ENCODE measurements around the gene TMEM273.
A peak's percentile ranks its signal among the peaks of the same experiment; 100 is the strongest.

TMEM273 gene

DNA sequence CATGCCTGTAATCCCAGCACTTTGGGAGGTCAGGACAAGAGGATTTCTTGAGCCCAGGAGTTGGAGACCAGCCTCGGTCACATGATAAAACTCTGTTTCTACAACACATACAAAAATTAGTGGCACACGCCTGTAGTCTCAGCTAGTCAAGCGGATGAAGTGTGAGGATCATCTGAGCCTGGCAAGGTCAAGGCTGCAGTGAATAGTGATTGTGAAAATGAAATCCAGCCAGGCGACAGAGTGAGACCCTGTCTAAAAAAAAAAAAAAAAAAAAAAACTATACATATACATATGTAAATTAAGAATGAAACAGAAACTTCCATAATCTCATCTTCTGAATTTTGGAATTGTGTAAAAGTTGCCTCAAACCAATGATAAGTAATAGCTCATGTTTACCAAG is 36.2 kb downstream of the TMEM273 start:
- H3K4me1 Mint-ChIP-seq, result peaks cover 21% of the 10 kb centered on the region
- peaks cover 63% of the 10 kb centered on the region for H3K36me3 Mint-ChIP-seq
- no peak overlapping the region for H3K4me3 Mint-ChIP-seq
- DNase-seq (ENCODE audit: low spot score in 2 of 2) (no peak), ATAC-seq (no peak)
- peaks cover 4% of the 10 kb centered on the region for H3K9me3 Mint-ChIP-seq
- H3K27ac Mint-ChIP-seq, result no peak overlapping the region

DNA sequence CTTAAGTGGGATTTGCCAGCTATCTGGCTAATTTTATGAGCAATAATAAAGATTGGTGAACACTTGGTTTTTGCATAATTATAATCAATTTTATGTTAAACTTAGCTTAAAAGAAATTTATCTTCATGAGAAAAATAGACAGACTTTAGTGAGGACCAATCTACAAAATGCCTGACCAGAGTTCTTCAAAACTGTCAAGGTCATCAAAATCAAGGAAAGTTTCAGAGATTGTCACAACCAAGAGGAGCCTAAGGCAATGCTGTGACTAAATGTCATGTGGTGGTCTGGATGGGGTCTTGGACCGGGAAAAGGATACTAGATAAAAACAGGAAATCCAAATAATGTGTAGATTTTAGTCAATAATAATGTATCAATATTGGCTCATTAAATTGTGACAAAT is 36.7 kb downstream of the TMEM273 start:
- Mint-ChIP-seq H3K9me3 (peaks cover 4% of the 10 kb centered on the region), H3K36me3 (peaks cover 57% of the 10 kb centered on the region), H3K4me1 (peaks cover 16% of the 10 kb centered on the region), H3K4me3 (no peak overlapping the region), H3K27ac (peak overlapping the region; percentile 36)
- DNase-seq (ENCODE audit: low spot score in 2 of 2) (no peak), ATAC-seq (no peak)

DNA sequence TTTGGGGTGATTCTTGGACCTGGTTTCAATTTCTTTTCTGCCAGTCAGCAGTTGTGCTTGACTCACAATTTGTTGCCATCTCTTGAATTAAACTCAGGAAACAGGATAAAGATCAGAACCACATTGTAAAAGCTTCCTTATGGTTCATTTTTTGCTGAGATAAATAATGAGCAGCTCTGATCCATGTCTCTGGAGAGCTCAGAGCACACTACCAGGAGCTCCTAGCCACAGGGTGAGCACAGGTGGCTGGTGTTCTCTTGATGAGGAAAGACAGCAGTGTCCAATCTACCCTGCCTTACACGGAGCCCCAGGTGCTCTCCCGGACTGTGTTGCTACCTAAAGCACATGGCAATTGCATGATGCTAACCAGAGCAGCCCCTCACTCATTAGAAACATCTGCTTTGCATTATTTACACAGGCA is 37.2 kb downstream of the TMEM273 start:
- Mint-ChIP-seq H3K27ac (peak overlapping the region; percentile 36), H3K9me3 (peaks cover 4% of the 10 kb centered on the region), H3K4me1 (peaks cover 15% of the 10 kb centered on the region), H3K4me3 (no peak overlapping the region), H3K36me3 (peaks cover 53% of the 10 kb centered on the region)
- no peak for DNase-seq (ENCODE audit: low spot score in 2 of 2)
- ATAC-seq, result no peak

DNA sequence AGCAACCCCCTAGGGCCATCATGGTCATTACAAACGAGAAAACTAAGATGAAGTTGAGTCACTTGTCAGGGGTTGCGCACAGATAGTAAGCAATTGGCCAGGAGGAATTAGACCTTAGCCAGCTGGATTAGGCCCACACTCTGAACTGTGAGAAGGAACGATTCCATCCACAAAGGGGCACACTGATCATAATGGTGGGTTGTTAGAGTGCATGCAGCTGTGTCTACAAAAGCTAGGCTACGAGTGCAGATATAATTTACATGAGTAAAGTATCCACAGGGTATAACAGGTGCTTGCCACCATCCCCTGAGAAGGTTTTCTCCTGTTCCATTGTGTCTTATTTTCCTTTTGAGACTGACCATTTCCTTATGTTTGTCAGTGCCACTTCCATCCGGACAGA is 37.8 kb downstream of the TMEM273 start:
- H3K36me3 Mint-ChIP-seq, result peaks cover 47% of the 10 kb centered on the region
- no peak overlapping the region for H3K4me3 Mint-ChIP-seq
- no peak for ATAC-seq
- H3K4me1 Mint-ChIP-seq, result peaks cover 20% of the 10 kb centered on the region
- no peak overlapping the region for H3K27ac Mint-ChIP-seq
- peaks cover 4% of the 10 kb centered on the region for H3K9me3 Mint-ChIP-seq
- DNase-seq (ENCODE audit: low spot score in 2 of 2), result no peak

DNA sequence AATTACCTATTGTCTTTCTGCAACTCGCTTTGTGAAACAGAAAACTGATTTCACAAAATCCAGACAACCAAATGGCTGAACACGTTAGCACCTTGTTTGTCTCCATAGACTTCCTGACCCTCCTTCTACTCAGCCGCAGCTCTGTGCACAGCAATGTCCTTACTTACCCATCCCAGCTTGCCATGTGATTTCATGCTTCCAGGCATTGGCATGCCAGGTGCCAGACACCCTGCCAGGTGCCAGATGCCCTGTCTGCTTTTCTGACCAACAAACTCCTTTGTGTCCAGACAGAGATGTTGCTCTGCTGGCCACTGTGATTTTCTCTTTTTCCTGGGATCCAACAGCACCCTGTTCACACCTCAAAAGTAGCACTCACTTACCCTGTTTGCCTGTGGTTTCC is 38.3 kb downstream of the TMEM273 start:
- ATAC-seq (no peak), DNase-seq (ENCODE audit: low spot score in 2 of 2) (no peak)
- no peak overlapping the region for H3K27ac Mint-ChIP-seq
- peaks cover 20% of the 10 kb centered on the region for H3K4me1 Mint-ChIP-seq
- H3K36me3 Mint-ChIP-seq, result peaks cover 41% of the 10 kb centered on the region
- no peak overlapping the region for H3K4me3 Mint-ChIP-seq
- H3K9me3 Mint-ChIP-seq, result peaks cover 4% of the 10 kb centered on the region

DNA sequence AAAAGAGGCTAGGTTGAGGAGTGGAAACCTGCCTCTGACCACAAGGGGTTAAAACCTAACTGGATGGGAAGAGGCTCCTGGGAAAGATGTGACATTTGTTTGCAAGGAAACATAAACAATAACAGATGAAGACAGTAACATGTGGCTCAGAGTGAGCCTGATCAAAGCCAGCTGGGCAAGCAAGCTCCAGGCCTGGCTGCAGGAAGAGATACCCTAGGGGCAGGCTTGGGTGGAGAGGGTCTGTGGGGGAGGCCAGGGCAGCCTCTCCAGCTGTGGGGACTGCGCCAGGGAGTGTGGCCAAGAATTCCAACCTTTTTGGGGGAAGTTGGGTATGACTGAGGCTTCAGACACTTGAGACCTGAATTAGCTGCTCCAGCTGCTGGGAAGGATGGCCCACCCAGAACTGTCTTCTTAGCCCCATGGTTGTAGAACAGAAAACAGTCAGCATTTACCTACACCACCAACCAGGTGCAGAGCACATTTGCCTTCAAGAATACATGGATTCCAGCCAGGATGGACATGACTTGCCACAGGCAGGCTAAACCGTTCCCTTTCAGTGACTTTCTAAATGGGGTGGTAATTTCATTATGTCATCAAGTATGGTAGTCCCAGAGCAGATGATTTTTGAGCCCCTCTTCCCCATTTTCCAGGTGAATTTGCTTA is 44.0 kb downstream of the TMEM273 start:
- Mint-ChIP-seq H3K4me3 (no peak overlapping the region), H3K9me3 (peaks cover 4% of the 10 kb centered on the region), H3K4me1 (peaks cover 11% of the 10 kb centered on the region), H3K27ac (no peak overlapping the region), H3K36me3 (no peaks in the 10 kb centered on the region)
- ATAC-seq, result no peak
- no peak for DNase-seq (ENCODE audit: low spot score in 2 of 2)

DNA sequence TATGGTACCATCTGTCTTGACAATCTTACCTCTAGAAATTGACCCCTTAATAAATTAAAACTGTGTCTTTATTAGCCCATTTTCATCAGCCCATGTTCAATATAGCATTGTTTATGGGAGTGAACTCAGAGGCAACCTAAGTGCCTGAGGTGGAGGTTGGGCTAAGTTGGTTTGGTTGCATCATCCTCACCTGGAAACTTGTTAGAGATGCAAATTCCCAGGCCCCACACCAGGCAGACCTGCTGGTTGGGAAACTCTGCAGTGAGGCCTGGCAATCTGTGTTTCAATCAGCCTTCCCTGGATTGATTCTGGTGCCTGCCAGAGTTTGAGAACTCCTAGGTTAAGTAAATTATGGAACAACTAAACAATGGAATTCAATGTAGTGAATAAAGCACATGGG is 44.9 kb downstream of the TMEM273 start:
- H3K9me3 Mint-ChIP-seq, result peaks cover 2% of the 10 kb centered on the region
- H3K36me3 Mint-ChIP-seq, result no peaks in the 10 kb centered on the region
- DNase-seq (ENCODE audit: low spot score in 2 of 2) (no peak), ATAC-seq (no peak)
- no peak overlapping the region for H3K27ac Mint-ChIP-seq
- H3K4me3 Mint-ChIP-seq, result no peak overlapping the region
- peaks cover 11% of the 10 kb centered on the region for H3K4me1 Mint-ChIP-seq

DNA sequence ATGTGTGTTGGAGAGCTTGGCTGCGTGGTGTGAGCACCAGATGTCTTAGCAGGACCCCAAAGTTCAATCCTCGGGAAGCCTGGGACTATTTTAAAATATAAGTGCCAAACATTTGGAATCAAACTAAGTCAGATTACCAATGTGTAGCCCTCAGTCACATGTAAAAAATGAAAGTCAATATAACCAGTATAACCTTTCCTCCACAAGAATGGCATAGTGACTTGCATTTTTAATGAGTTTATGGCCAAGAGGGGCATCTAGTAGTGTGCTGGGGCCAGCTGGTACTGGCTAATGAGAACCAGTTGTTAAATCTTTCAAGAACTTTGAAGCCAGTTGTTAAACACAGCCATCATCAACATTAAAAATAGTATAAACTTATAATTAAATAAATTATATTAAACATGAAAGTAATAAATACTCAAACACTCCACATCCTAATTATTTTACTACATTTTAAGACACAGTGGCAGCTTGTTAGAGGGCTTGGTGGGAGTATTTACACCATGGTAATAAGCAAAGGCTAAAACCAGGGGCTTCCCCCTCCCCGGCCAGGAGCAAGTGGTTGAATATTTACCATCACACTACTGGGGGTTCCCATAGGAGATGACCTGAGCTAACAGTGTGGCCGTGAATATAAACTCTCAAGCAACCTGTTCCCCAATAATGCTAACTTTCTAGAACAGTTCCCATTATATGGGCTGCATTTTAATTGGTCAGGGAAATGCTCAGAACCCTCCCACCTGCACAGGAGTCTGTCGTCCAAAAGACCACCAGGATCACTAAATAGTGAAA is 46.5 kb downstream of the TMEM273 start:
- H3K4me3 Mint-ChIP-seq, result no peak overlapping the region
- no peak overlapping the region for H3K27ac Mint-ChIP-seq
- H3K4me1 Mint-ChIP-seq, result peaks cover 11% of the 10 kb centered on the region
- no peak for DNase-seq (ENCODE audit: low spot score in 2 of 2)
- no peaks in the 10 kb centered on the region for H3K9me3 Mint-ChIP-seq
- no peak for ATAC-seq
- no peaks in the 10 kb centered on the region for H3K36me3 Mint-ChIP-seq

DNA sequence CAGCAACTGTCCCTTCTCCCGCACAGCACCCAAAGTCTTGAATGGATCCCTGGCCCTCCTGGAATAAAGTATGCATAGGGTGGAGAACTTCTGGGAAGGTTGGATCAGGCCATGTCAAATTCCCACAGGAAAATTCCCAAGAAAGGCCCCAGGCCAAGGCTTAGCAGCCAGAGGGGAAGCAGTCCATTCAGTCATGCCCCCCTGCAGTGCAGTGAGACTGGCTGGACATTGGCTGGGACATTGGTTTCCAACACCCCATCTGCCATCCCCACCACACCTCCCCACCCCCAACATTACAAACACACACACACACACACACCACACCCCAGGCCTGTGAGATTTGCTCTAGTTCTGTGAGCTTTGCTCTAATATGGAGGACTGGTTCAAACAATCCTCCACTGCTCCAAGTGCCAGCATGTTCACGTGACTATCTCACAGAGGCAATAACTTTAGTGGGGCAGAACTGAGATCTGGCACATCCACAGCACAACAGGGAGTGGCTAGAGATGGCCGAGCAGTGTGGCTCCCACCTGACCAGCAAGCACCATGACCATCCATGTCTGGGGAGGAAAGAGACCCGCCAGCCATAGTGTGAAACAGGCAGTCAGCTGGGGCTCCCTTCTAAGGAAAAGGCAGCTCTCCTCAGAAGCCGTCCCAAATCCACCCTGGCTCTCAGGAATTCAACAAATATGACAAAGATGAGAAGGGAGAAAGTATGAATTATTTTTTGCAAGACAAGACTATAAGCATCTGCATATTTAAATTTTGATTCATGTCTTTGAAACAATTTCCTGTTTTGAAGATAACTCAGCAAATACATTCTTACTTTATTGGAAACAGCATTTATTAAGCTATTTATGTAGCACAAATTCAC is 47.6 kb downstream of the TMEM273 start:
- ATAC-seq (no peak), DNase-seq (ENCODE audit: low spot score in 2 of 2) (no peak)
- no peaks in the 10 kb centered on the region for H3K9me3 Mint-ChIP-seq
- H3K36me3 Mint-ChIP-seq, result no peaks in the 10 kb centered on the region
- no peak overlapping the region for H3K27ac Mint-ChIP-seq
- no peak overlapping the region for H3K4me3 Mint-ChIP-seq
- H3K4me1 Mint-ChIP-seq, result peaks cover 9% of the 10 kb centered on the region

DNA sequence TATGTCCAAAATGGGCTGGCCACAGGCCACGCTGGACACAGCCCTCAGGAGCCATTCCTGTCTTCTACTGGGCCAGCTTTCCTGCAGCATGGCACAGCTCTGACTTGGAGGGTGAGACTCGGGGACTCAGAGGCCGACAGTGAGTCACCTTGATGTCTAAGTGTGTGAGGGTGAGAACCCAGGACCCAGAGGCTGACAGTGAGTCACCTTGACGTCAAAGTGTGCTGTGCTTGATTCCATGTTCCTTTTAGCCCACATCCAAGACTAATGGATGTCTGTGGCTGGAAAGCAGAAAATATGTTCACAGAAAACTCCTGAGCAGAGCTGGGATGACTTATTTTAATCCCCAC is 48.4 kb downstream of the TMEM273 start:
- no peak overlapping the region for H3K27ac Mint-ChIP-seq
- ATAC-seq (peak; percentile 92), DNase-seq (ENCODE audit: low spot score in 2 of 2) (no peak)
- no peaks in the 10 kb centered on the region for H3K36me3 Mint-ChIP-seq
- H3K4me1 Mint-ChIP-seq, result peaks cover 17% of the 10 kb centered on the region
- no peak overlapping the region for H3K4me3 Mint-ChIP-seq
- no peaks in the 10 kb centered on the region for H3K9me3 Mint-ChIP-seq

DNA sequence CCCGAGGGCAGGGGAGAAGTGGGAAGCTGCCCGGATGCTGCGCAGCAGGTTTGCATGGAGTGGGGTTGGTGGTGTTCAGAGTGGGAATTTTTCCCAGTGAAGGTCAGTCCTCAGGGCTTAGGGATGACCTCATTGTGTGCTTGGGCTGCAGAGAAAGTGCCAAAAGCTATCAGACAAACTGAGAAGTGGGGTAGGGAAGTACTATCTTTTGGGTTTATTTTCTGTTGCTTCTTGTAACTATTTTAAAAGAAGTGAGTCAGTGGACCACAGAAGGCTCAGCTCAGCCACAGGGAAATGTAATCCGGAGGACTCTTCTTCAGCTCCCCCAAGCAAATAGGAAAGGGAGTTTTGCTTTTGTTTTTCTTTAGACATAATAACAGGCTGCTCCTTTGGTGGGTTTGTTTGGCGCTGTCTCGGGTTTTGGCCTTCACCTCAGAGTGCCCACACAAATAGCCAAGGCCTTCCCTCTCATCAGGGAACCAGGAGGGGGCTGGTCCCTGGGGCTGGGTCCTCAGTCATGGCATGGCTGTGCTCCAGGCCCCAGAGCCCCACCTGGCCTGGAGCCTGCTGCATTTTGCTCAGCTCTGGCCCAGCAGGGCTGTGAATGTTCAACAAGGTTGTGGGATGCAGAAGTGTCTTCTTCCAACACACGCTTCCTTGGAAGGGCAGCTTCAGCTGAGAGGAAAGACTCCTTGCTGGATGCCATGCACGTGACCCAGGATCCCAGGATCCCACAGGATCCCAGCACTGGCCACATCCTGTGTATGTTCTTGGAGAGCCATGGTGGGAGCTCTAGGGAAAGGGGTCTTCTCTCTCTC is 49.0 kb downstream of the TMEM273 start:
- H3K4me3 Mint-ChIP-seq, result no peak overlapping the region
- no peak overlapping the region for H3K27ac Mint-ChIP-seq
- peak; percentile 50 for ATAC-seq
- H3K4me1 Mint-ChIP-seq, result peaks cover 22% of the 10 kb centered on the region
- DNase-seq (ENCODE audit: low spot score in 2 of 2), result no peak
- H3K9me3 Mint-ChIP-seq, result no peaks in the 10 kb centered on the region
- no peaks in the 10 kb centered on the region for H3K36me3 Mint-ChIP-seq

DNA sequence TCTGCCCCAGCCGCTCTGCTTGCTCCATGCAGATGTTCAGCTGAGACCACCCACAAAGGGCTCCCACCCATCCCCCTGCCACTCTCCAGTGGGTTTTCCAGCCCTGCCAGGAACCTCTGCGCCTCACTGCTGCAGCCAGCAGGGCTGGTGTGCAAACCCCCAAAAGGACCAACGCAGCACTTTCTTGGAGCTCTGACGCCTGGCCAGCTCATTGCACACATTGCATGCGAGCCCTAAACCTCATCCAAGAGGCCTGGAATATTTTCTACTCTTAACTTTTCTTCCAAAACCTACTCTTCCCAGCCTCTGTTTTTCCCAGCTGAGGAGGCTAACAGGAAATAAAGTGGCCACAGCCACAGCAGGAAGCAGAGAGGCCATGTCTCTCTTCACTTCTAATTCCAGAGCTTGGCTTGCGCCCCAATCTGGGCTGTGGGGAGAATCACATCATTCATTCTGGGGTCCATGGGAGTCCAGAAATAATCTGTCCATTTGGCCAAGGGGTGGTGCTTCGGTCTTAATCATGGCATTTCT is 49.8 kb downstream of the TMEM273 start:
- H3K9me3 Mint-ChIP-seq, result no peaks in the 10 kb centered on the region
- no peak for ATAC-seq
- H3K36me3 Mint-ChIP-seq, result no peaks in the 10 kb centered on the region
- no peak overlapping the region for H3K4me3 Mint-ChIP-seq
- no peak for DNase-seq (ENCODE audit: low spot score in 2 of 2)
- no peak overlapping the region for H3K27ac Mint-ChIP-seq
- H3K4me1 Mint-ChIP-seq, result peaks cover 23% of the 10 kb centered on the region

DNA sequence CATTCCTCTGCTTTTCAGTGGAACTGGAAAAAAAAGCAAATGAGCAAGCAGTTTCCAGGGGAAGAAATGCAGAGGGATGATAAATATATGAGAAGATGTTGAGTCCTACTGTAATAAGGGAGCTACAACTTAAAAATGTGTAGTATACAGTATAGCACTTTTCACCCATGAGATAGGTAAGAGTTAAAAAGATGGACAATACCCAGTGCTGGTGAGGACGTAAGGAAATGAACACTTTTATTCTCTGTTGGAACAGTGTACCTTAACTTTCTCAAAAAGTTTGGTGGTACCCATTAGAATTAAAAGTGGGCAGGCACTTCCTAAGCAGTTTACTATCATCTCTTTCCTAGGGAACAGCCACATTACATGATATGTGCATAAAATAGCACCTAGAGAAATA is 51.7 kb downstream of the TMEM273 start:
- Mint-ChIP-seq H3K4me3 (no peak overlapping the region), H3K27ac (no peak overlapping the region), H3K9me3 (no peaks in the 10 kb centered on the region), H3K36me3 (no peaks in the 10 kb centered on the region), H3K4me1 (peaks cover 23% of the 10 kb centered on the region)
- ATAC-seq (no peak), DNase-seq (ENCODE audit: low spot score in 2 of 2) (no peak)

DNA sequence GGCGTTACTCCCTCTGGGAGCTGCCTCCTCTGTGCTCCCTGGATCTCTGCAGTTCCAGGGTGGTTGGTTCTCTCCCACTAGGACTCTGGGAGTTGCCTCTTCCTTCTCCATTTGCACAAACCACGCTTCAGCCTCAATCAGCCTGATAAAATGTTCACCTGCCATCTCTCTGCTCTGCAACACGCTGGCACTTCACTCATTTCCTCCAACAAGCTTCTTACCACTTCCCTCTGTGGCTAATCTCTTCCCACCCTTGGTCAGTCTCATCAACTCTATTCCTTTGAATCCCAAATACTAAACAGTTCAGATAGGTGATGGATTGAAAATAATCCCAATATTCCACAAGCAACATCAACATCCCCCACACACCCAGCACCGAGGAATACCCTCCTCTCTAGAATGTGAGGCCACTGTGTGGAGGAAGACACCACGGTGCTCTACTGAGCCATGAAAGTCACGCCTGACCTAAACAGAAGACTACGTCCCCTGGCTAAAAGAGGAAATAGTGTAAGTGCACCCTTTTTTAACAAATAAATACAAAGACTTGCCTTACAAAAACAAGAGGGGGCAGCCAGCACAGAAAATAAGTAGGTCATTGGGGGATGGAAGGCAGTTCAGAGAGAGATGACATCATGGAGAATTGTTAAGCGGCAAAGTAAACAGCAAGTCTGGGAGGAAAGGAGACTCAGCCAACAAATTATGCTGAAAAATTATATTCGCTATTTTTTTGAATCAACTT is 52.4 kb downstream of the TMEM273 start:
- Mint-ChIP-seq H3K36me3 (no peaks in the 10 kb centered on the region), H3K9me3 (no peaks in the 10 kb centered on the region), H3K4me1 (peaks cover 23% of the 10 kb centered on the region), H3K4me3 (peak overlapping the region; percentile 44), H3K27ac (peak overlapping the region; percentile 72)
- DNase-seq (ENCODE audit: low spot score in 2 of 2) (no peak), ATAC-seq (peak; percentile 33)
